ENCODE measurements around the gene POFUT2. TPM values are rescaled to one million over a fixed set of nuclear protein-coding genes. Genes with fewer than 3 reads are reported as not detected.

POFUT2 gene
- total RNA-seq, 4 donors from 2014 or later = 19.5 to 66.3 (median 35.1) TPM

DNA sequence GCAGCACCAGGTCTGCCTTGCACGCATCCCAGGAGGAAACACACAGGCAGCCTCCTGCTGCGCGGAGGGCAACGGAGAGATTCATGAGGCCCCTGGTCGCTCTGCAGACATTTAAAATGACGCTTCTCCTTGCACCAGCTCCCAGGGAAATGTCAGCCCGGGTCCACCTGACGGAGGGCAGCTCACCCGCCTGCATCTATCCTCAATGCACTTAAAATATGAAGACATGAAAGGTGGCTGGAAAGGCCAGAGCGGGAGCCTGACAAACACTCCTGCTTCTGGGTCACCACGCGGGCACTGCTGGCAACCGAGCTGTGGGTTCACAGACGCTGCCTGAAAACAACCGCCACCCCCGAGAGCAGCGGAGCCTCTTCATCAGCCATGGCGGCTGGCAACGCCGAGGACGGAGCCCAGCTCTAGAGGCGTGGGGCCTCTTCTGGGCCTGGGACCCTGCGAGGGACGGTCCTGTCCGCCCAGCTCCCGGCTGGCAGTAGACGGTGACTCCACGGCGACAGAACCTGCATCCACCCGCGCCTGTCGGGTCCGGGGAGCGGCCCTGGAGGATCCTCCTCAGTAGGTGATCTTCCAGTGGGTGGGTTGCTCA is 22.7 kb downstream of the POFUT2 start:
- 89 to 96% methylated on average over 22 to 30 of the region's 34 CpGs for WGBS, 2 donors
- peak in 1 of 2 donors; percentile 9 for DNase-seq (ENCODE audit: low spot score in 2 of 2)
- Histone ChIP-seq H3K27me3 (no peaks in the 10 kb centered on the region), H3K27ac (no peak overlapping the region), H3K36me3 (peaks cover 0 to 82% (median 21%) of the 10 kb centered on the region in 3 donors), H3K4me1 (no peaks in the 10 kb centered on the region), H3K9me3 (no peaks in the 10 kb centered on the region), H3K4me3 (no peak overlapping the region)
- TF ChIP-seq, protein P1, sequence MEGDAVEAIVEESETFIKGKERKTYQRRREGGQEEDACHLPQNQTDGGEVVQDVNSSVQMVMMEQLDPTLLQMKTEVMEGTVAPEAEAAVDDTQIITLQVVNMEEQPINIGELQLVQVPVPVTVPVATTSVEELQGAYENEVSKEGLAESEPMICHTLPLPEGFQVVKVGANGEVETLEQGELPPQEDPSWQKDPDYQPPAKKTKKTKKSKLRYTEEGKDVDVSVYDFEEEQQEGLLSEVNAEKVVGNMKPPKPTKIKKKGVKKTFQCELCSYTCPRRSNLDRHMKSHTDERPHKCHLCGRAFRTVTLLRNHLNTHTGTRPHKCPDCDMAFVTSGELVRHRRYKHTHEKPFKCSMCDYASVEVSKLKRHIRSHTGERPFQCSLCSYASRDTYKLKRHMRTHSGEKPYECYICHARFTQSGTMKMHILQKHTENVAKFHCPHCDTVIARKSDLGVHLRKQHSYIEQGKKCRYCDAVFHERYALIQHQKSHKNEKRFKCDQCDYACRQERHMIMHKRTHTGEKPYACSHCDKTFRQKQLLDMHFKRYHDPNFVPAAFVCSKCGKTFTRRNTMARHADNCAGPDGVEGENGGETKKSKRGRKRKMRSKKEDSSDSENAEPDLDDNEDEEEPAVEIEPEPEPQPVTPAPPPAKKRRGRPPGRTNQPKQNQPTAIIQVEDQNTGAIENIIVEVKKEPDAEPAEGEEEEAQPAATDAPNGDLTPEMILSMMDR (IDR thresholded peaks at IDR 0.05) = no peak
- no peak for TF ChIP-seq EP300 (IDR thresholded peaks at IDR 0.05)
- TF ChIP-seq POLR2A (IDR thresholded peaks at IDR 0.05) = no peak

DNA sequence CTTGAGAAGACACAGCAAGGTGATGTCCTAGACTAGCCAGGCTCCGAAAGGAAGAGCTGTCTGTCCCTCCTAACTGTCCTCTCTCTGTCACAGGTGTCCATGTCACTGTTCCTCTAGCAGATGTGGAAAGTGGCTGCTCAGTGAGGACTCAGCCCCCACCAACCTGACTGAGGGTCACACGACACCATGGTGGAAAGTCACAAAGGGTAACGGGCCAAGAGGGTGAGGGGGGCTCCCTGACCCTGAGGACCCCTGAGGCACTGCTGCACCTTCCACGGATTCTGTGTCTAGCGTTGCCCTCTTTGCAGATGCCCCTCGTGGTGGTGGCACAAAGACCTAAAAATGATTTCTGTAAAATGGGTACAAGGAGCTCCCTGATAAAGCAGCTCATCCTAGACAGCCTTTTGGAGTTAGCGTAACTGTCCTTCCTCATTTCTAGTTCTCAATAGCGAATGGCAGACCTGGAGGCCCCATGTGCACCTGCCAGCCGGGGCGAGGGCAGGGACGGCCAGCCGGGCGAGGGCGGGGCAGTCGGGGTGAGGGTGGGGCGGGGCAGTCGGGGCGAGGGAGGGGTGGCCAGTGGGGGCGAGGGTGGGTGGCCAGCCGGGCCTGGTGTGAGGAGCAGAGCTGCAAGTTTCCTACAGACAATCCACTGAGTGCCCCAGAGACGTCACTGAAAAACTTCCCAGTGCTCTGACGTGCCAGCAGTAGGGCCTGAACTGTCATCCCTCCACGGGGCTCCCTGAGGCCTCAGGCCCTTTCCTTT is 23.4 kb downstream of the POFUT2 start:
- H3K4me1 ChIP-seq = no peaks in the 10 kb centered on the region
- H3K27me3 ChIP-seq = no peaks in the 10 kb centered on the region
- DNase-seq (ENCODE audit: low spot score in 2 of 2) = no peak
- 86 to 88% methylated on average over 21 to 23 of the region's 23 CpGs for WGBS, 2 donors
- no peak for TF ChIP-seq POLR2A (IDR thresholded peaks at IDR 0.05)
- TF ChIP-seq, protein P1 (IDR thresholded peaks at IDR 0.05) = no peak
- TF ChIP-seq EP300 (IDR thresholded peaks at IDR 0.05) = no peak
- H3K9me3 ChIP-seq = no peaks in the 10 kb centered on the region
- no peak overlapping the region for H3K27ac ChIP-seq
- no peak overlapping the region for H3K4me3 ChIP-seq
- peaks cover 0 to 76% (median 21%) of the 10 kb centered on the region in 3 donors for H3K36me3 ChIP-seq

DNA sequence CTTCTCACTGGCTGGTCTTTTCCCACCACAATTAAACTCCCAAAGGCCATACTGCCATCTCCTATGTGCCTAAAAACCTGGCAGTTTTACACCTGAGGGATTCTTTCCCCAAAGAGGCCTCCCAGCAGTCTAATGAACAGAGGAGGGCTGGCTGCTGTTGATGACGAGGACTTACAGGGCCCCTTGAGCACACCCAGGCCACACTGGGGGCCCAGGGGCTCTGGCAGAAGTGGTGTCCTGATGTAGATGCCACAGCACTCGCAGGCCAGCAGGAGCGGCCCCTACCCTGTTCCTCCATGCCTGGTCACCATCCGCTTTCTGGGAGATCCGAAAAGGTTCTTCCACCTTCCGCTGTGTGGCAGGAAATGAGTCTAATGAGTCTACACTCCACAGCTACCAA is 24.2 kb downstream of the POFUT2 start:
- Histone ChIP-seq H3K27me3 (no peaks in the 10 kb centered on the region), H3K27ac (no peak overlapping the region), H3K4me1 (peaks cover 0 to under 1% (median 0%) of the 10 kb centered on the region in 4 donors), H3K36me3 (peaks cover 0 to 71% (median 21%) of the 10 kb centered on the region in 3 donors), H3K4me3 (no peak overlapping the region), H3K9me3 (no peaks in the 10 kb centered on the region)
- no peak for TF ChIP-seq POLR2A (IDR thresholded peaks at IDR 0.05)
- TF ChIP-seq, protein P1 (IDR thresholded peaks at IDR 0.05) = no peak
- no peak for TF ChIP-seq EP300 (IDR thresholded peaks at IDR 0.05)
- WGBS, 2 donors = 91% methylated on average over 6 of the region's 6 CpGs
- peak in 1 of 2 donors; percentile 11 for DNase-seq (ENCODE audit: low spot score in 2 of 2)

DNA sequence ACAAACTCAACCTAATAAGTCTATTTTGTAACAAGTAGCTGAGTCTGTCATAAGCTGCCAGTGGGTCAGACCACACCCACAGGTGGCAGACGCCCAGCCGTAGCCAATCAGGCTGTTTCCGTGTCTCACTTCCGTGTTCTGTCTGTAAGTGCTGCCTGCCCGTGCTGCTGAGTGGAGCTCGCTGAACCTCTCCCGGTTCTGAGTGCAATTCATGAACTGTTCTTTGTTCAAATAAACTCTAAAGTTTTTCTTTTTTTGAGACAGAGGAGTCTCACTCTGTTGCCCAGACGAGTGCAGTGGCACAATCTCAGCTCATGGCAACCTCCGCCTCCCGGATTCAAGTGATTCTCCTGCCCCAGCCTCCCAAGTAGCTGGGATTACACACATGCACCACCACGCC is 25.1 kb downstream of the POFUT2 start:
- DNase-seq (ENCODE audit: low spot score in 2 of 2) = peak in 1 of 2 donors; percentile 11
- peaks cover 0 to 62% (median 21%) of the 10 kb centered on the region in 3 donors for H3K36me3 ChIP-seq
- no peak for TF ChIP-seq POLR2A (IDR thresholded peaks at IDR 0.05)
- TF ChIP-seq EP300 (IDR thresholded peaks at IDR 0.05) = no peak
- TF ChIP-seq, protein P1 (IDR thresholded peaks at IDR 0.05) = no peak

DNA sequence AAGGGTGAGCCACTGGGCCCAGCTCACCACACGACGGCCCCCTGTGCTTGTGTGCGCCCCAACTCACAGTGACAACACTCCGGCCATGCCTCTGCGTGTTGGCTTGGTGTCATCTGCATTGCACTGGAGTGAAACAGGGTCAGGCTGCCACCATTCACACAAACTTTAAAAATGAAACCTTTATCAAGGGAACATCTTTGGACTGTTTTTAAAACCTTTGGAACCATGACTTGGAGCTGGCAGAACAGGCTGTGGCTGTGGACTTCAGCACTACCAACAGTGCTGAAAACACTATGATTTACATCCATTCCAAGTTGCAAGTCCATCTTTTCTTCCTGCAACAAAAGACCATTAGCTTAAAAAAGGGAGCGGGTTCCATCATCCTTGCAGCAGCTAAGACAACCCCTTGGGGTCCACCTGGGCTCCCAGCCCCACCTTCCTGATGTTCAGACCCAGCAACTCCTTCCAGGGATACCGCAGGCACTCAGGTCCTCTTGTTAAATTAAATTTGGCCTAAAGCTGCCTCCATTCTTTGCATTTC is 25.6 kb downstream of the POFUT2 start:
- no peak overlapping the region for H3K4me3 ChIP-seq
- no peak for DNase-seq (ENCODE audit: low spot score in 2 of 2)
- peaks cover 0 to 11% (median 0%) of the 10 kb centered on the region in 4 donors for H3K4me1 ChIP-seq
- H3K9me3 ChIP-seq = no peaks in the 10 kb centered on the region
- 85 to 88% methylated on average over 7 of the region's 7 CpGs for WGBS, 2 donors
- H3K27ac ChIP-seq = no peak overlapping the region
- peaks cover 0 to 8% of the 10 kb centered on the region in 2 donors for H3K27me3 ChIP-seq
- TF ChIP-seq, protein P1 (IDR thresholded peaks at IDR 0.05) = no peak
- TF ChIP-seq POLR2A (IDR thresholded peaks at IDR 0.05) = no peak
- no peak for TF ChIP-seq EP300 (IDR thresholded peaks at IDR 0.05)
- H3K36me3 ChIP-seq = peaks cover 0 to 57% (median 16%) of the 10 kb centered on the region in 3 donors

More for the DNA sequence above, 25.1 kb downstream of the POFUT2 start:
- no peak overlapping the region for H3K4me3 ChIP-seq
- H3K4me1 ChIP-seq = peaks cover 0 to 10% (median 0%) of the 10 kb centered on the region in 4 donors
- H3K9me3 ChIP-seq = no peaks in the 10 kb centered on the region
- 82 to 88% methylated on average over 11 of the region's 11 CpGs for WGBS, 2 donors
- no peak overlapping the region for H3K27ac ChIP-seq
- H3K27me3 ChIP-seq = peaks cover 0 to 3% of the 10 kb centered on the region in 2 donors
